Smooth muscle cell (in vitro differentiated cells): ENCODE measurements around the gene KCTD5. TPM values are rescaled to one million over a fixed set of nuclear protein-coding genes. Genes with fewer than 3 reads are reported as not detected.

ENCODE experiments used
- DNase-seq: peaks from one replicate; lab custom pipeline; 2025; ENCODE audit not compliant: unreplicated experiment; lab: John Stamatoyannopoulos, UW
- H2AFZ ChIP-seq: fragments of 200-600 bp; sonication (generic); 2 replicates; pipeline ENCODE4 v1.6.0; 2016; ENCODE audit warnings: antibody characterized with exemption, low read depth, mild to moderate bottlenecking
- H3F3A ChIP-seq: fragments of 200-600 bp; sonication (generic); 2 replicates; pipeline ENCODE4 v1.6.0; 2017; ENCODE audit warnings: antibody characterized with exemption, low read depth
- H3K27ac ChIP-seq: fragments of 200-600 bp; sonication (generic); 2 replicates; pipeline ENCODE4 v1.5.1; 2016; ENCODE audit warnings: low read depth, mild to moderate bottlenecking
- H3K27me3 ChIP-seq: fragments of 200-600 bp; sonication (generic); 2 replicates; pipeline ENCODE4 v1.6.1; 2016; ENCODE audit warnings: low read depth, mild to moderate bottlenecking
- H3K36me3 ChIP-seq: fragments of 200-600 bp; sonication (generic); 2 replicates; pipeline ENCODE4 v1.5.1; 2016; ENCODE audit warnings: low read depth
- H3K4me1 ChIP-seq: fragments of 200-600 bp; sonication (generic); 2 replicates; pipeline ENCODE4 v1.5.1; 2016; ENCODE audit warnings: low read depth
- H3K4me2 ChIP-seq: fragments of 200-600 bp; sonication (generic); 2 replicates; pipeline ENCODE4 v1.6.0; 2016; ENCODE audit warnings: mild to moderate bottlenecking
- H3K4me3 ChIP-seq: fragments of 200-600 bp; sonication (generic); 2 replicates; pipeline ENCODE4 v1.5.1; 2016; ENCODE audit warnings: mild to moderate bottlenecking
- H3K79me2 ChIP-seq: fragments of 200-600 bp; sonication (generic); 2 replicates; pipeline ENCODE4 v1.6.0; 2016; ENCODE audit warnings: low read depth, mild to moderate bottlenecking
- H3K9ac ChIP-seq: fragments of 200-600 bp; sonication (generic); 2 replicates; pipeline ENCODE4 v1.6.0; 2016; ENCODE audit warnings: low read depth
- H3K9me3 ChIP-seq: fragments of 200-600 bp; sonication (generic); replicated peaks from 2 replicates; pipeline ENCODE4 v1.5.1; 2016; ENCODE audit warnings: low read depth
- H4K20me1 ChIP-seq: fragments of 200-600 bp; sonication (generic); 2 replicates; pipeline ENCODE4 v1.6.0; 2016; ENCODE audit warnings: low read depth
- CTCF ChIP-seq: fragments of 200-600 bp; sonication (generic); IDR thresholded peaks from 2 replicates; pipeline ENCODE4 v1.5.1; 2017; ENCODE audit warnings: borderline replicate concordance, mild to moderate bottlenecking, antibody characterized with exemption; ENCODE audit not compliant: insufficient read depth, poor library complexity, severe bottlenecking
- WGBS: methylation state at CpG from one replicate; pipeline ENCODE4 v1.1.7; 2016; ENCODE audit warnings: low lambda C conversion rate; 5-methylcytosine and 5-hydroxymethylcytosine counted together
- polyA plus RNA-seq: library from polyadenylated mRNA; unstranded; fragments of >200 nt; fragmentation: Nextera tagmentation; extraction: Ambion mirVana; gene quantifications from 2 replicates; pipeline ENCODE4 v1.2.1, GENCODE V29; 2016
- total RNA-seq: library from RNA; depleted of rRNA; stranded (reverse); fragments of >200 nt; gene quantifications from 2 replicates; pipeline ENCODE4 v1.2.3, GENCODE V29; 2014

Gene KCTD5
- total and polyA plus RNA-seq, 2 experiments from 2014 or later, result 35.5 to 38.2 TPM

DNA sequence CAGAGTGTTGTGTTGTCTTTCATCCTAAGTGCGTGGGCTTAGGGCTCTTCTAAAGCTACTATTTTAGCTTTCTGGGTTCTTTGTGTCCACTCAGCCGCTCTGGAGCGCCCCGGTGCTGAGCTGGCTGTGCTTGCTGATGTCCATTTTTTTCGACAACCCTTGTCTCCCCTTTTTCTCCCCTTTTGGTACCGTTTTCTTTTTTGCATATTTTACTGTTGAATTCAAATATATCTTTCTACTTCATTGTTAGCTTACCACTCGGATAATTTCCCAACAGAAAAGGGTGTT, 71.4 kb downstream of the KCTD5 start:
- Histone ChIP-seq H3K79me2 (peaks cover 69% of the 10 kb centered on the region), H3K27me3 (no peaks in the 10 kb centered on the region), H3K4me3 (peak overlapping the region; percentile 84), H3K4me1 (peaks cover 30% of the 10 kb centered on the region), H3K36me3 (peaks cover 12% of the 10 kb centered on the region), H4K20me1 (peaks cover 58% of the 10 kb centered on the region), H3K4me2 (peak overlapping the region; percentile 96), H3K9ac (peak overlapping the region; percentile 100), H2AFZ (no peak overlapping the region), H3F3A (peaks cover 23% of the 10 kb centered on the region), H3K9me3 (no peaks in the 10 kb centered on the region), H3K27ac (peak overlapping the region; percentile 98)
- WGBS, result under 1% methylated on average over 7 of the region's 7 CpGs
- no peak for DNase-seq
- no peak for TF ChIP-seq CTCF

DNA sequence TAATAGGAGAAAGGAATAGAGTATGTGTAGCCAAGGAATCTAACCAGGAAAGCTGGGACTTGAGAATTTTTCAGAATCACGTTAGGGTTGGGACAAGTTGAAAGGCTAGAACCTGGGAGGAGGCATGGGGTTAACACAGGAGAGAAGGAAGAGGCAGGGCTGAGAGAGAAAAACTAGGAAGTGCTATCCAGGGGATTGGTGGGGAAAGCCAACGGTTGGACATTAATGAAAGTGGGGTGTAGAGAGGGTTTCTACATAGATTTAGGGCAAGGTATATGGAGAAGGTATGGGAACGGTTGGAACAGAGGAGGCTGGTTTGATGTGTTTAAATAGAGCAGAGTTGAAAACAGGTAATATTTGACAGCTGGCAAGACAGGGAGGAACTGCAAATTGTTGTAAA, 72.8 kb downstream of the KCTD5 start:
- DNase-seq, result no peak
- Histone ChIP-seq H3K79me2 (peaks cover 84% of the 10 kb centered on the region), H3K27ac (peak overlapping the region; percentile 98), H3K27me3 (no peaks in the 10 kb centered on the region), H3K4me1 (peaks cover 30% of the 10 kb centered on the region), H2AFZ (no peak overlapping the region), H3F3A (peaks cover 36% of the 10 kb centered on the region), H3K4me3 (peak overlapping the region; percentile 84), H3K4me2 (peak overlapping the region; percentile 96), H3K9ac (peak overlapping the region; percentile 100), H3K36me3 (peaks cover 27% of the 10 kb centered on the region), H4K20me1 (peaks cover 73% of the 10 kb centered on the region), H3K9me3 (no peaks in the 10 kb centered on the region)
- no peak for TF ChIP-seq CTCF
- 48% methylated on average over 3 of the region's 3 CpGs for WGBS

- H3K4me1 ChIP-seq, result peaks cover 23% of the 10 kb centered on the region
- H3K4me2 ChIP-seq, result no peak overlapping the region
- 94% methylated on average over 30 of the region's 30 CpGs for WGBS
- H3K36me3 ChIP-seq, result peaks cover 40% of the 10 kb centered on the region
- H2AFZ ChIP-seq, result no peak overlapping the region
- no peak overlapping the region for H3K4me3 ChIP-seq
- H4K20me1 ChIP-seq, result peaks cover 86% of the 10 kb centered on the region
- peaks cover 87% of the 10 kb centered on the region for H3K79me2 ChIP-seq
- H3K27ac ChIP-seq, result no peak overlapping the region
- H3K9ac ChIP-seq, result no peak overlapping the region
- H3K9me3 ChIP-seq, result no peaks in the 10 kb centered on the region
- TF ChIP-seq CTCF, result no peak
- peaks cover 42% of the 10 kb centered on the region for H3F3A ChIP-seq
- no peak for DNase-seq
- H3K27me3 ChIP-seq, result no peaks in the 10 kb centered on the region
Observed at GRCh38 chr16:2756288-2757015, 74.1 kb downstream of the KCTD5 start.

DNA sequence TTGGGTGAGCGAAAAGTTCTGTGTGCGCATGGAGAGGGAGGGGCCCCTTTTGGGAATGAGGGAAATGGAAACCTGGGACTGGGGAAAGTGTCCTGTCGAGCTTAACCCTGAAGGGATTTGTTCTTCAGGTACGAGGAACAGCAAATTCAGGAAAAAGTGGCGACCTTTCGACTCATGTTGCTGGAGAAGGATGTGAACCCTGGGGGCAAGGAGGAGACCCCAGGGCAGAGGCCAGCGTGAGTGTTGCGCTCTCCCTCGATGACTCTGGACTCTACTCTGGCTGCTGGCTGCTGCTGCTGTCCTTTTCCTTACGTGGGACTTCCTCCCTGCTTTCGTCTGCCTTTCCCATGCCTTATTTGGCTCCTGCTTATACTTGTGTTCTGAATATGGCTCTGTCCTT, 75.0 kb downstream of the KCTD5 start:
- Histone ChIP-seq H3K4me1 (peaks cover 18% of the 10 kb centered on the region), H4K20me1 (peaks cover 95% of the 10 kb centered on the region), H3K4me2 (no peak overlapping the region), H2AFZ (no peak overlapping the region), H3K27me3 (no peaks in the 10 kb centered on the region), H3K79me2 (peaks cover 95% of the 10 kb centered on the region), H3K4me3 (no peak overlapping the region), H3K9ac (no peak overlapping the region), H3K27ac (no peak overlapping the region), H3K9me3 (no peaks in the 10 kb centered on the region), H3F3A (peaks cover 42% of the 10 kb centered on the region), H3K36me3 (peaks cover 45% of the 10 kb centered on the region)
- no peak for TF ChIP-seq CTCF
- no peak for DNase-seq
- 97% methylated on average over 11 of the region's 11 CpGs for WGBS
